ENCODE measurements around the gene NAV2. TPM values are rescaled to one million over a fixed set of nuclear protein-coding genes. Genes with fewer than 3 reads are reported as not detected.

NAV2 gene
- total RNA-seq, 1 donor from 2014 or later: not detected

GRCh38 chr11:19677381-19678080 is 35.1 kb upstream of the NAV2 start:
- H3K4me1 Mint-ChIP-seq: no peaks in the 10 kb centered on the region
- H3K36me3 Mint-ChIP-seq (ENCODE audit: low read depth): no peaks in the 10 kb centered on the region
- no peaks in the 10 kb centered on the region for H3K9me3 Mint-ChIP-seq
- no peak for DNase-seq
- no peak overlapping the region for H3K4me3 Mint-ChIP-seq
- H3K27me3 Mint-ChIP-seq: peaks cover 16% of the 10 kb centered on the region
- no peak overlapping the region for H3K27ac Mint-ChIP-seq
- intact Hi-C loops (cut with micrococcal nuclease): no loop called here

- Mint-ChIP-seq H3K4me3 (no peak overlapping the region), H3K36me3 (ENCODE audit: low read depth) (no peaks in the 10 kb centered on the region), H3K27ac (no peak overlapping the region), H3K9me3 (no peaks in the 10 kb centered on the region), H3K4me1 (no peaks in the 10 kb centered on the region), H3K27me3 (peaks cover 8% of the 10 kb centered on the region)
- intact Hi-C loops (cut with micrococcal nuclease): no loop called here
- DNase-seq: no peak
These were observed 32.4 kb upstream of the NAV2 start for GRCh38 chr11:19679952-19680828.

DNA sequence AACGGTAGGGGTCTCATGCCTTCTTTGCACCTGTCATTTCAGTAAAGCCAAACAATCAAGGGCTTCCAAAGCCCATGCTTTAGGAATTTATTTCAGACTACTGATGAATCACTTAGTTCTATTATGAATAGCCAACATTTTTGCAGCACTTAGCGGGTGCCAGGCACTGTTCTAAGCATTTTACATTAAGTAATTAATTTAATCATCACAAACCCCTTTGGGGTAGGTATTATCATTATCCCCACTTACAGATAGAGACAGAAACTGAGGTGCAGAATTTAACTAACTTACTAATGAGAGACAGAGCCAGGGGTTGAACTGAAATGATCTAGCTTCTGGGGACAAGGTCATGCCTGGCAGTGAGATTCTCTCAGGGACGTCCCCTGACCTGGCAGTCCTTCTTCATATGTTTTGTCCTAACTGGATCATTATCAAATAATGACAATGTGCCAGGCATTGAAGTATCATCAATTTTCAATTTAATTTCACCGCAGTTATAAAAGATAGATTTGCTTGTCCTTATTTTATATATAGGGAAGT is 31.7 kb upstream of the NAV2 start:
- Mint-ChIP-seq H3K4me3 (no peak overlapping the region), H3K4me1 (no peaks in the 10 kb centered on the region), H3K9me3 (no peaks in the 10 kb centered on the region), H3K27me3 (peaks cover 7% of the 10 kb centered on the region), H3K36me3 (ENCODE audit: low read depth) (no peaks in the 10 kb centered on the region), H3K27ac (no peak overlapping the region)
- intact Hi-C loops (cut with micrococcal nuclease): no loop called here
- DNase-seq: no peak

GRCh38 chr11:19683141-19683805 is 29.4 kb upstream of the NAV2 start:
- Mint-ChIP-seq H3K27me3 (peaks cover 2% of the 10 kb centered on the region), H3K36me3 (ENCODE audit: low read depth) (no peaks in the 10 kb centered on the region), H3K27ac (no peak overlapping the region), H3K9me3 (no peaks in the 10 kb centered on the region), H3K4me1 (no peaks in the 10 kb centered on the region), H3K4me3 (no peak overlapping the region)
- intact Hi-C loops (cut with micrococcal nuclease): no loop called here
- no peak for DNase-seq

- no peaks in the 10 kb centered on the region for H3K9me3 Mint-ChIP-seq
- intact Hi-C loops (cut with micrococcal nuclease): no loop called here
- peaks cover 2% of the 10 kb centered on the region for H3K27me3 Mint-ChIP-seq
- DNase-seq: no peak
- no peak overlapping the region for H3K27ac Mint-ChIP-seq
- no peaks in the 10 kb centered on the region for H3K36me3 Mint-ChIP-seq (ENCODE audit: low read depth)
- H3K4me3 Mint-ChIP-seq: no peak overlapping the region
- no peaks in the 10 kb centered on the region for H3K4me1 Mint-ChIP-seq
These were observed 28.7 kb upstream of the NAV2 start for GRCh38 chr11:19683862-19684491.

DNA sequence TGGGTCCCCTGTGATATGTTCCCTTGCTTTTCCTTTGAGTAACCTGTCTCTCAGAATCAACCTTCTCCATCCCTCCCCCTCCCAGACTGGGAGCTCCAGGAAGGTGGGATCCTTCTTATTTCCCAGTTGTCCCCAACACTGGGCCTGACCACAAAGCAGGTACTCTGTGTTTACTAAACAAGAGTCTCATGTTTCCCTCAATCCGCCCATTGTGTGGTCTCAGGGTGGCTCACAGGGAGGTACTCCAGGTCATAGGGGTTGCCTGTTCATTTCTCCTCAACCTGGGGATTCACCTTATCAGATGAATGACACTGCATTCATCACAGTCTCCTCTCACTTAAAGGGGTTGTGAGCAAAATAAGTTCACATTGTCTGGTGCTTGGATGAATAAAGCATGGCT is 26.4 kb upstream of the NAV2 start:
- Mint-ChIP-seq H3K4me3 (no peak overlapping the region), H3K4me1 (no peaks in the 10 kb centered on the region), H3K27ac (no peak overlapping the region), H3K36me3 (ENCODE audit: low read depth) (no peaks in the 10 kb centered on the region), H3K9me3 (no peaks in the 10 kb centered on the region), H3K27me3 (no peaks in the 10 kb centered on the region)
- intact Hi-C loops (cut with micrococcal nuclease): no loop called here
- DNase-seq: no peak

DNA sequence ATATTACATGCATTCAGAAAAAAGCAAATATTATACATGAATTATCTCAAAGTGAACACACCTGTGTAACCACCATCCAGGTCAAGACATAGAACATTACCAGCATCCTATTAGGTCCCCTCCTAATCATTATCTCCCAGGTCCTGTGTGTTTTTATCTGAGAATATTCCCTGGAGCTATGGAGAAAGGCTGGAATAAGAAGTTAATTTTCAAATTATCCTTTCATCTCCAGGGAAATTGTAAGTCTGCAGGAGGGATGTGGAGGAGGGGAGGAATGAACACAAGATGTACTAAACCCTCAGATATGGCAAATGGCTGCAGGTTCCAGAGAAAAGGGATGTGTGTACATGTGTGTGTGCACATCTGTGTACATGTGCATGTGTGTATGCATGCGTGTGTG is 25.2 kb upstream of the NAV2 start:
- intact Hi-C loops (cut with micrococcal nuclease): no loop called here
- H3K27me3 Mint-ChIP-seq: no peaks in the 10 kb centered on the region
- no peaks in the 10 kb centered on the region for H3K9me3 Mint-ChIP-seq
- no peak overlapping the region for H3K4me3 Mint-ChIP-seq
- H3K4me1 Mint-ChIP-seq: no peaks in the 10 kb centered on the region
- H3K36me3 Mint-ChIP-seq (ENCODE audit: low read depth): no peaks in the 10 kb centered on the region
- no peak for DNase-seq
- H3K27ac Mint-ChIP-seq: no peak overlapping the region

- H3K4me3 Mint-ChIP-seq: no peak overlapping the region
- H3K4me1 Mint-ChIP-seq: no peaks in the 10 kb centered on the region
- H3K27ac Mint-ChIP-seq: no peak overlapping the region
- no peaks in the 10 kb centered on the region for H3K36me3 Mint-ChIP-seq (ENCODE audit: low read depth)
- H3K27me3 Mint-ChIP-seq: no peaks in the 10 kb centered on the region
- DNase-seq: no peak
- H3K9me3 Mint-ChIP-seq: no peaks in the 10 kb centered on the region
- intact Hi-C loops (cut with micrococcal nuclease): no loop called here
These were observed 23.2 kb upstream of the NAV2 start for GRCh38 chr11:19689281-19690000.

DNA sequence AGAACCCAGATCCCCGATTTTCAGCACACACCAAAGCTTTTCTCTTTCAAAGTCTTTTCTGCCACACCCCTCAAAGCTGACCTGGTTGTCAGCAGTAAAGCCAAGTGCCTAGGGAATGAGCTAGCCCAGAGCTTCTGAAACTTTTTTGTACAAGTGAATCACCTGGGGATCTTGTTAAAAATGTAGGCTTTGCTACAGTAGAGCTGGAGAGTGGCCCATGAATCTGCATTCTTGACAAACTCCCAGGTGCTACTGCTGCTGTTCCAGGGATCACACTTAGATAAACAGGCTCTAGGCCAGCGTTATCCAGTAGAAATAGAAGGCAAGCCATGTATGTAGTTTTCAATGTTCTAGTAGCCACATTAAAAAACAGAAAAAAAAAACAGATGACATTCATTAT is 21.8 kb upstream of the NAV2 start:
- Mint-ChIP-seq H3K27ac (no peak overlapping the region), H3K4me3 (no peak overlapping the region), H3K9me3 (no peaks in the 10 kb centered on the region), H3K36me3 (ENCODE audit: low read depth) (no peaks in the 10 kb centered on the region), H3K4me1 (no peaks in the 10 kb centered on the region), H3K27me3 (no peaks in the 10 kb centered on the region)
- intact Hi-C loops (cut with micrococcal nuclease): no loop called here
- no peak for DNase-seq

GRCh38 chr11:19691815-19692500 is 20.7 kb upstream of the NAV2 start:
- Mint-ChIP-seq H3K27me3 (peaks cover 3% of the 10 kb centered on the region), H3K4me1 (no peaks in the 10 kb centered on the region), H3K36me3 (ENCODE audit: low read depth) (no peaks in the 10 kb centered on the region), H3K27ac (no peak overlapping the region), H3K4me3 (no peak overlapping the region), H3K9me3 (no peaks in the 10 kb centered on the region)
- DNase-seq: no peak
- intact Hi-C loops (cut with micrococcal nuclease): no loop called here

DNA sequence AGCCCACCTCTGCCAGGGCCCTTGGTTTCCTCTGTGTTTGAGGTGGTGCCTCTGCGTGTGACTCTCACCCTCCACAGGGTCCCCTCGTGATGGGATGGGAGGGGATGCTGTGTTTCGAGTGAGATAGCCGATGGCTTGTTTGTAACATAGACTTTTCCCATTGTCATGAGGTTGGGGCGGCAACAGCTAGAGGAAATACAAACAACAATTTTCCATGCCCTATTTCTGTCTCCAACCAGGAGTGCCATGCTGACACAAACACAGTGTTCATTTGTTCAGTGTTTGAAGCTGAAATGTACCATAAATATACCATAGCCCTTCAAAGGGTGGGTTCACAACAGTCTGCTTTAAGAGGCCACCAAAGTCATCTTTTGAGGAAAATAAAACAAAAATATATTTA is 19.5 kb upstream of the NAV2 start:
- H3K27ac Mint-ChIP-seq: no peak overlapping the region
- no peak overlapping the region for H3K4me3 Mint-ChIP-seq
- H3K36me3 Mint-ChIP-seq (ENCODE audit: low read depth): no peaks in the 10 kb centered on the region
- intact Hi-C loops (cut with micrococcal nuclease): no loop called here
- no peaks in the 10 kb centered on the region for H3K4me1 Mint-ChIP-seq
- DNase-seq: no peak
- H3K27me3 Mint-ChIP-seq: peaks cover 5% of the 10 kb centered on the region
- H3K9me3 Mint-ChIP-seq: no peaks in the 10 kb centered on the region

DNA sequence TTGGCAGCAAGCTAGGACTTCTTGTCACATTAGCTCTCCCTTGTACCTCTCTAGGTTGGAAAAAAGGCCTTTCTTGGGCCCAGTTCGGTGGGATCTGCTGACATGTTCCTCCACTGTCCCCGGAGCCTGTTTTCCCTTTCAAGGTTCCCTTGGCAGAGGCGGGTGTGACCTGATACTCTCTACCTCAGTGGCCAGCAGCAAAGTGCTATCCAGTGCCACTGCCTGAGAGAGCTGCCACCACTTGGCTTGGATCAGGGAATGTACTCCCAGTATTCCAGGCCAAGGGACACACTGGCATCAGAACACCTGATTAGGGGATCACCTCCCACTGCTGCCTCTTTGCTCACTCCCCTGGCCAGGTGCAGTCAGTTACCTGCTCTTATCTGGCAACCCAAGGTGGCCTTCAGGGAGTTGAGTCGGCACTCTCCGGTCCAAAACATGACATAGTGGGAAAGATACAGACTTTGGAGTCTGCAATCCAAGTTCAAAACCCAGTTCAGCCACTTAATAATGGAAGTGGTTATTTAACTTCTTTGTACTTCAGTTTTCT is 17.8 kb upstream of the NAV2 start:
- H3K36me3 Mint-ChIP-seq (ENCODE audit: low read depth): no peaks in the 10 kb centered on the region
- H3K27me3 Mint-ChIP-seq: peaks cover 5% of the 10 kb centered on the region
- H3K4me3 Mint-ChIP-seq: no peak overlapping the region
- intact Hi-C loops (cut with micrococcal nuclease): no loop called here
- no peaks in the 10 kb centered on the region for H3K4me1 Mint-ChIP-seq
- no peaks in the 10 kb centered on the region for H3K9me3 Mint-ChIP-seq
- DNase-seq: no peak
- H3K27ac Mint-ChIP-seq: no peak overlapping the region

Data from activated CD4-positive, alpha-beta T cell treated with anti-CD3 and anti-CD28 coated beads, Interleukin-2, amount 10 ng/mL, durations not matched to agents 24 days and 14 days (primary cell).